SH-SY5Y (cell line): ENCODE results near the gene CCDC47.

ENCODE experiments used
- GATA2 ChIP-seq: IDR thresholded peaks from 2 replicates; pipeline ENCODE4 v1.6.1; 2011; ENCODE audit warnings: mild to moderate bottlenecking, low read depth, low read length
- GATA3 ChIP-seq: IDR thresholded peaks from 2 replicates; pipeline ENCODE4 v1.6.1; 2011; ENCODE audit warnings: low read depth, mild to moderate bottlenecking, low read length, moderate library complexity

DNA sequence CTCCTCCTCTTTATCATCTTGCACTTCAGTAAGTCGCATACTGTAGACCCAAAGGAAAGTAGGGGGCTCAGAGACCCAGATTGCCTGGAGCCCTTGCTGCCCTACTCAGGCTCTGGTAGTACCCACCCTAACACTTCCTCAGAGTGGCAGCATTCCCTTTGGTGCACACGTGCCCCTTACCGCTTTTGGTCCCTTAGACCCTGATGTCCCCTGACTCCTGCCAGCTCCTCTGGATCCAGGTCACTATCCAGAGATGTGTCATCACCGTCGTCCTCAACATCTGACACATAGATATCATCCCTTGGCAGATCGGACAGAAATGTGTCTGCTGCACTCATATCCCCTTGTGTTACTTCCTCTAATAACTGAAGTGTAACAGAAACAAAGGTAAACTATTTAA, 48.4 kb upstream of the CCDC47 start:
- TF ChIP-seq GATA2 (no peak), GATA3 (no peak)
